NCI-H82 treated with DMSO at 0.1 percent for 48 hours (cell line): ENCODE data around the gene TUBB1.
"Not testable (repeated sequence)": the region's sequence is repeated elsewhere in the genome, so short reads cannot be mapped to it uniquely, and the experiment has no call there.

Source experiments
- DNase-seq: peaks from one replicate; lab custom pipeline; 2025; ENCODE audit not compliant: unreplicated experiment; lab: John Stamatoyannopoulos, UW

Gene TUBB1

GRCh38 chr20:59018817-59019216 is 412 bp upstream of the TUBB1 start:
- no peak for DNase-seq

GRCh38 chr20:59020938-59021551 is 1.8 kb downstream of the TUBB1 start:
- no peak for DNase-seq

- DNase-seq = no peak
These were observed 3.5 kb downstream of the TUBB1 start for GRCh38 chr20:59022754-59023153.

- DNase-seq = no peak
These were observed 4.4 kb downstream of the TUBB1 start for GRCh38 chr20:59023616-59024015.

- no peak for DNase-seq
These were observed 4.9 kb downstream of the TUBB1 start for GRCh38 chr20:59024111-59024530.

GRCh38 chr20:59025086-59025485 is 5.9 kb downstream of the TUBB1 start:
- DNase-seq = no peak

GRCh38 chr20:59025511-59025910 is 6.3 kb downstream of the TUBB1 start:
- no peak for DNase-seq

- no peak for DNase-seq
These were observed 7.9 kb downstream of the TUBB1 start for GRCh38 chr20:59026904-59027740.

- DNase-seq = no peak
These were observed 8.6 kb downstream of the TUBB1 start for GRCh38 chr20:59027741-59028320.

GRCh38 chr20:59028812-59029211 is 9.6 kb downstream of the TUBB1 start:
- no peak for DNase-seq

- no peak for DNase-seq
These were observed 11.8 kb downstream of the TUBB1 start for GRCh38 chr20:59030911-59031563.

GRCh38 chr20:59031564-59032022 is 12.4 kb downstream of the TUBB1 start:
- no peak for DNase-seq

- peak; percentile 94 for DNase-seq
These were observed 12.9 kb downstream of the TUBB1 start, which contains the start of gene ATP5F1E for GRCh38 chr20:59032023-59032712. ATP5F1E (minus strand) TSS chr20:59032335; CDS start chr20:59032251, 84 bp downstream.

- DNase-seq = peak; percentile 60
These were observed 13.5 kb downstream of the TUBB1 start for GRCh38 chr20:59032713-59033059.

- no peak for DNase-seq
These were observed 13.9 kb downstream of the TUBB1 start for GRCh38 chr20:59033093-59033492.

GRCh38 chr20:59033616-59034165 is 14.5 kb downstream of the TUBB1 start:
- DNase-seq = no peak

GRCh38 chr20:59035381-59035780 is 16.2 kb downstream of the TUBB1 start:
- no peak for DNase-seq

GRCh38 chr20:59037386-59037785 is 18.2 kb downstream of the TUBB1 start:
- no peak for DNase-seq

- no peak for DNase-seq
These were observed 20.0 kb downstream of the TUBB1 start for GRCh38 chr20:59039233-59039632.

- no peak for DNase-seq
These were observed 21.4 kb downstream of the TUBB1 start for GRCh38 chr20:59040667-59041066.

GRCh38 chr20:59041487-59041886 is 22.3 kb downstream of the TUBB1 start:
- not testable (repeated sequence) for DNase-seq
